ENCODE measurements around the gene H2BK1.

The H2BK1 gene

GRCh38 chr7:151175047-151175792 lies 35.1 kb downstream of the H2BK1 start:
- DNase-seq = no peak

GRCh38 chr7:151174246-151175046 lies 35.8 kb downstream of the H2BK1 start:
- DNase-seq = no peak

GRCh38 chr7:151173386-151174245 lies 36.7 kb downstream of the H2BK1 start:
- no peak for DNase-seq

- peak; percentile 52 to 66 (median 58) for DNase-seq
These were observed 37.8 kb downstream of the H2BK1 start for GRCh38 chr7:151172273-151173141.

GRCh38 chr7:151168787-151169162 lies 41.5 kb downstream of the H2BK1 start:
- DNase-seq = no peak

GRCh38 chr7:151168003-151168786 lies 42.1 kb downstream of the H2BK1 start:
- peak in 3 of 4 experiments; percentile 17 to 33 (median 28) for DNase-seq

- DNase-seq = no peak
These were observed 42.9 kb downstream of the H2BK1 start, which contains the start of gene GBX1 for GRCh38 chr7:151167197-151167961. Gene GBX1, minus strand, starts transcription at chr7:151167694. Its CDS starts 146 bp downstream, at chr7:151167548.

GRCh38 chr7:151166629-151167196 lies 43.6 kb downstream of the H2BK1 start:
- DNase-seq = no peak

GRCh38 chr7:151161757-151162156 lies 48.5 kb downstream of the H2BK1 start:
- no peak for DNase-seq
